Fibroblast of lung (primary cell): ENCODE results near the gene MAGI2. TPM values are rescaled to one million over a fixed set of nuclear protein-coding genes. Genes with fewer than 3 reads are reported as not detected.

ENCODE experiments used
- DNase-seq, 2 donors: peaks; one replicate each; pipeline versions ENCODE4 v3.0.0 to v3.0.0-alpha.2; 2010; ENCODE audit warnings: low read depth in 2 of 2
- H2AFZ ChIP-seq: 2 replicates; pipeline ENCODE4 v1.5.1; 2012; ENCODE audit warnings: low read length, control low read depth, inconsistent platforms
- H3K27ac ChIP-seq: 2 replicates; pipeline ENCODE4 v1.5.1; 2011; ENCODE audit warnings: low read length, control low read depth; ENCODE audit not compliant: insufficient read depth
- H3K27me3 ChIP-seq: 2 replicates; pipeline ENCODE4 v1.5.1; 2011; ENCODE audit warnings: mild to moderate bottlenecking, low read length; ENCODE audit not compliant: control insufficient read depth, insufficient read depth
- H3K36me3 ChIP-seq: 2 replicates; pipeline ENCODE4 v1.5.1; 2011; ENCODE audit warnings: low read length; ENCODE audit not compliant: control insufficient read depth, insufficient read depth
- H3K4me1 ChIP-seq: 2 replicates; pipeline ENCODE4 v1.5.1; 2011; ENCODE audit warnings: low read length; ENCODE audit not compliant: control insufficient read depth, insufficient read depth; ENCODE audit errors: extremely low read depth
- H3K4me2 ChIP-seq: 2 replicates; pipeline ENCODE4 v1.5.1; 2011; ENCODE audit warnings: low read length, control low read depth; ENCODE audit not compliant: insufficient read depth; ENCODE audit errors: extremely low read depth
- H3K4me3 ChIP-seq, 4 experiments: fragments of 200-600 bp in 1 of 4; sonication (generic) in 1 of 4; replicated peaks in 1 of 4; 2 replicates each; pipeline ENCODE4 v1.5.1; 2011 to 2016; ENCODE audit warnings: low read length in 4 of 4, low read depth in 3 of 4, mild to moderate bottlenecking in 3 of 4, control low read depth in 2 of 4, inconsistent platforms in 1 of 4, mixed read lengths in 1 of 4; ENCODE audit not compliant: insufficient read depth in 1 of 4; ENCODE audit errors: control extremely low read depth in 1 of 4
- H3K79me2 ChIP-seq: 2 replicates; pipeline ENCODE4 v1.5.1; 2012; ENCODE audit warnings: mild to moderate bottlenecking, low read length, inconsistent platforms; ENCODE audit not compliant: control insufficient read depth, insufficient read depth
- H3K9ac ChIP-seq: 2 replicates; pipeline ENCODE4 v1.5.1; 2011; ENCODE audit warnings: mild to moderate bottlenecking, low read length, control low read depth; ENCODE audit not compliant: insufficient read depth
- H3K9me3 ChIP-seq: 2 replicates; pipeline ENCODE4 v1.5.1; 2012; ENCODE audit warnings: low read depth, low read length; ENCODE audit not compliant: control insufficient read depth, insufficient read depth
- H4K20me1 ChIP-seq: 2 replicates; pipeline ENCODE4 v1.5.1; 2011; ENCODE audit warnings: low read length; ENCODE audit not compliant: control insufficient read depth, insufficient read depth; ENCODE audit errors: extremely low read depth
- EZH2 ChIP-seq: IDR thresholded peaks from 2 replicates; pipeline ENCODE4 v1.5.1; 2012; ENCODE audit warnings: low read length, control low read depth, mild to moderate bottlenecking; ENCODE audit errors: missing control alignments
- polyA plus RNA-seq, 2 donors: library from polyadenylated mRNA; depleted of rRNA in 1 of 2; stranded (reverse) in 1 of 2; unstranded in 1 of 2; fragments of >200 nt; gene quantifications; 2 replicates each; pipeline ENCODE4 v1.2.1, GENCODE V29; 2011 to 2012; ENCODE audit warnings: missing spikeins in 1 of 2
- total RNA-seq: library from RNA; depleted of rRNA; stranded (reverse); fragments of >200 nt; gene quantifications from 2 replicates; pipeline ENCODE4 v1.2.1, GENCODE V29; 2014
- TF ChIP-seq, protein P1 (sequence below), 2 donors: IDR thresholded peaks in 1 of 2; conservative IDR thresholded peaks in 1 of 2; 1 replicate in 1 of 2; 2 replicates in 1 of 2; pipeline ENCODE4 v1.5.1; 2011 to 2012; ENCODE audit warnings: low read length in 2 of 2, control low read depth in 1 of 2, inconsistent platforms in 1 of 2, low read depth in 1 of 2, mild to moderate bottlenecking in 1 of 2

The MAGI2 gene
- total and polyA plus RNA-seq, 2 donors (not counting 1 experiment from before 2014, with no cell fraction given): 1.8 to 17.0 TPM

DNA sequence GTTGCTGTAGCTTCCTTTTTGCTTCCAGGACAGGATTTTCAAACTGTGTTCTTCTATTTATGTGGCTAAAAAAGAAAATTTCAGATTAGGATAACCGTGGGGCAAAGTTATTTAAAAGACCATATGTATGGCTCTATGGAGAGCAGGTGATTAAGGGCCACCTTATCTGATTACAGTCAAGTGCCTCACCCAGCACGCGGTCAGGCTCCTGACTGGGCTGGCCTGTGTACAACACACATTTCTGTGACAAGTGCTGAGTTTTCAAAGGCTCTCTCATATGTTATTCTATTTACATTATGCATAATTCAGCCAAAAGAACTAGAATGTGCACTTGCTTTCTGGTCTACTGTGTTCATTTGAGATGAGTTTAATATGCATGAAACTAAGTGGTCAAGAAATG lies 1107.5 kb downstream of the MAGI2 start:
- Histone ChIP-seq H3K27me3 (no peaks in the 10 kb centered on the region), H4K20me1 (no peaks in the 10 kb centered on the region), H3K27ac (no peak overlapping the region), H3K79me2 (no peaks in the 10 kb centered on the region), H3K4me3 (no peak overlapping the region), H3K4me2 (no peak overlapping the region), H3K36me3 (no peaks in the 10 kb centered on the region), H3K9me3 (no peaks in the 10 kb centered on the region), H3K9ac (no peak overlapping the region), H3K4me1 (no peaks in the 10 kb centered on the region), H2AFZ (no peak overlapping the region)
- DNase-seq: peak in 1 of 2 donors; percentile 5
- no peak for TF ChIP-seq EZH2
- TF ChIP-seq, protein P1, sequence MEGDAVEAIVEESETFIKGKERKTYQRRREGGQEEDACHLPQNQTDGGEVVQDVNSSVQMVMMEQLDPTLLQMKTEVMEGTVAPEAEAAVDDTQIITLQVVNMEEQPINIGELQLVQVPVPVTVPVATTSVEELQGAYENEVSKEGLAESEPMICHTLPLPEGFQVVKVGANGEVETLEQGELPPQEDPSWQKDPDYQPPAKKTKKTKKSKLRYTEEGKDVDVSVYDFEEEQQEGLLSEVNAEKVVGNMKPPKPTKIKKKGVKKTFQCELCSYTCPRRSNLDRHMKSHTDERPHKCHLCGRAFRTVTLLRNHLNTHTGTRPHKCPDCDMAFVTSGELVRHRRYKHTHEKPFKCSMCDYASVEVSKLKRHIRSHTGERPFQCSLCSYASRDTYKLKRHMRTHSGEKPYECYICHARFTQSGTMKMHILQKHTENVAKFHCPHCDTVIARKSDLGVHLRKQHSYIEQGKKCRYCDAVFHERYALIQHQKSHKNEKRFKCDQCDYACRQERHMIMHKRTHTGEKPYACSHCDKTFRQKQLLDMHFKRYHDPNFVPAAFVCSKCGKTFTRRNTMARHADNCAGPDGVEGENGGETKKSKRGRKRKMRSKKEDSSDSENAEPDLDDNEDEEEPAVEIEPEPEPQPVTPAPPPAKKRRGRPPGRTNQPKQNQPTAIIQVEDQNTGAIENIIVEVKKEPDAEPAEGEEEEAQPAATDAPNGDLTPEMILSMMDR (conservative IDR thresholded peaks at IDR 0.05 in 1 of 2, IDR thresholded peaks at IDR 0.05 in 1 of 2; ENCODE audit: low read depth in 1 of 2, low read length in 2 of 2): no peak

DNA sequence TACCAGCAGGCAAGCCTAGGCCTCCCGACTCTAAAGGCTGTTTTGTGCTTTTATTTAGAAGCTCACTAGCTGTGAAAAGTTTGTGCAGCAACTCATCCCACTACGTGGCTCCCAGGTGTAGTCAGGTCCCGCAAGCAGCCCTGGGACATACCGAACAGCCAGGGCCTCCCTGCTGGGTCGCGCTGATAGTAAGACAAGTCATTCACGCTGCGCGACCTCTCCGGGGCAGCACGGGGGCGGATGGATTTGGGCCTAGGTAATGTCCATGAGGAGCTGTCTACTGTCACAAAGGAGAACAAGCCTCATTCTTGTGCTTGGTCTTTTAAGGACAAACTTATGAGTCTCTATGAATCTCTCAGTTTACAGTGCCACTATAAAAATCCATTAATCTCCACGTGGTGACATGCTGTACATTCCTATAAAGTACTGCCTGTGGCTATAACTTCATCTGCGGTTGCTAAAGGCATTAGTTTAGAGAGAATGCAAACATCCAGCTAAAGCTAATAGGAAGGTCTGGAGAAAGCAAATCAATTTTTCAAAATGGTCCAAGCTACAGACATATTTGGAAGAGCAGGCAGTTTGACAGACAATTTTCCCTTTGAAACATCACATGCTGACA lies 1108.1 kb downstream of the MAGI2 start:
- Histone ChIP-seq H3K4me3 (no peak overlapping the region), H3K4me1 (no peaks in the 10 kb centered on the region), H3K36me3 (no peaks in the 10 kb centered on the region), H3K79me2 (no peaks in the 10 kb centered on the region), H3K9me3 (no peaks in the 10 kb centered on the region), H3K27ac (no peak overlapping the region), H3K27me3 (no peaks in the 10 kb centered on the region), H2AFZ (no peak overlapping the region), H4K20me1 (no peaks in the 10 kb centered on the region), H3K4me2 (no peak overlapping the region), H3K9ac (no peak overlapping the region)
- no peak for DNase-seq
- TF ChIP-seq, protein P1 (conservative IDR thresholded peaks at IDR 0.05 in 1 of 2, IDR thresholded peaks at IDR 0.05 in 1 of 2; ENCODE audit: low read depth in 1 of 2, low read length in 2 of 2): no peak
- TF ChIP-seq EZH2: no peak

DNA sequence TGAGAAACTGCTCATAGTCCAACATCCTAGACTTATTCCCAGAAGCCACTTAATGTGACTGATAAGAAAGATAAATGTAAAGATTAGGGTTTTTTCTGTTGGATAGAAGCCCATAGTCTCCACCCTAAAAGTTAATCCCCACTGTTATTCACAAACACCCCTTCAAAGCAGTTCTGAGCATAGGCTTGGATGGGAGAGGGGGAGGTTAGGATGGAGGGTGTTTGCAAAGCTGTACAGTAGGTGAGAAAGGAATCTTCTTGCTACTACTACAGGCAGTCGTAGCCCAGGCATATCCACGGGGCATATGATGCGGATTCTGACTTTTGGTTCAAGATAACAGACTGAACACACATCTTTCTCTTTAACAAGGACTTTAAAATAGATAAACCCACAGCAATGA lies 1119.0 kb downstream of the MAGI2 start:
- no peaks in the 10 kb centered on the region for H3K9me3 ChIP-seq
- no peaks in the 10 kb centered on the region for H3K79me2 ChIP-seq
- no peaks in the 10 kb centered on the region for H3K27me3 ChIP-seq
- no peak overlapping the region for H3K4me3 ChIP-seq
- H3K9ac ChIP-seq: no peak overlapping the region
- no peaks in the 10 kb centered on the region for H3K4me1 ChIP-seq
- no peak overlapping the region for H3K27ac ChIP-seq
- no peak for DNase-seq
- no peak for TF ChIP-seq EZH2
- TF ChIP-seq, protein P1 (conservative IDR thresholded peaks at IDR 0.05 in 1 of 2, IDR thresholded peaks at IDR 0.05 in 1 of 2; ENCODE audit: low read depth in 1 of 2, low read length in 2 of 2): no peak
- no peak overlapping the region for H2AFZ ChIP-seq
- H3K36me3 ChIP-seq: no peaks in the 10 kb centered on the region
- no peak overlapping the region for H3K4me2 ChIP-seq
- H4K20me1 ChIP-seq: no peaks in the 10 kb centered on the region
